Nephron (organoid): ENCODE measurements around the gene SLC8A1.
"Not testable (repeated sequence)": the region's sequence is repeated elsewhere in the genome, so short reads cannot be mapped to it uniquely, and the experiment has no call there.

Experiments
- H3K27ac Mint-ChIP-seq, 3 experiments: 2 replicates each; pipeline ENCODE4 v1.8.0; 2020; ENCODE audit warnings: mixed read lengths in 3 of 3, mild to moderate bottlenecking in 2 of 3, moderate library complexity in 1 of 3
- H3K27me3 Mint-ChIP-seq: 2 replicates; pipeline ENCODE4 v1.8.0; 2021; ENCODE audit warnings: low read depth, mild to moderate bottlenecking, moderate library complexity, mixed read lengths
- H3K36me3 Mint-ChIP-seq: 2 replicates; pipeline ENCODE4 v1.8.0; 2020; ENCODE audit warnings: low read depth, mixed read lengths
- H3K4me1 Mint-ChIP-seq: 2 replicates; pipeline ENCODE4 v1.8.0; 2020; ENCODE audit warnings: mixed read lengths
- H3K4me3 Mint-ChIP-seq, 3 experiments: 2 replicates each; pipeline ENCODE4 v1.8.0; 2020; ENCODE audit warnings: mild to moderate bottlenecking in 3 of 3, mixed read lengths in 3 of 3, moderate library complexity in 2 of 3
- H3K9me3 Mint-ChIP-seq: 2 replicates; pipeline ENCODE4 v1.8.0; 2020; ENCODE audit warnings: mixed read lengths
- TF ChIP-seq, protein P1 (sequence below), 3 experiments: fragments of 200-600 bp; sonication (generic); IDR thresholded peaks; one replicate each; pipeline ENCODE4 v1.5.0; 2021; ENCODE audit warnings: antibody characterized with exemption in 3 of 3; ENCODE audit not compliant: unreplicated experiment in 3 of 3

Gene SLC8A1

DNA sequence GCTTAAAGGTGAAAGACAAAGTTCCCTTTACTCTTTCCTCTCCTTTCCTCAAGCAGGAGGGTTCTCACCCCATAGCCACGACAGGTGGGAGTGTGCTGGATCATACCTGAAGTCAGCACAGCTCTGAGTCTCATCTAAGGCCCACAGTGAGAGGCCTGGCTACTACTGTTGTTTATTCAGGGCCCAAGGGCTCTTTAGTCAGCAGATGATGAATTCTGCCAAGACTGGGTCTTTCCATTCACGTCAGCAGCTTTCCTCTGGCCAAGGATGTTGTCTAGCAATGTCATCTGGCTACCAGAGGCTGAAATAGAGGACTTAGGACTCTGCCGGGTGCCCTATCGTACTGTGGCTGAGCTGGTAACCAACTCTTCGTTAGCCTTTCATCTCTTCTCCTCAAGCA lies 364.5 kb downstream of the SLC8A1 start:
- H3K9me3 Mint-ChIP-seq, result peaks cover 10% of the 10 kb centered on the region

DNA sequence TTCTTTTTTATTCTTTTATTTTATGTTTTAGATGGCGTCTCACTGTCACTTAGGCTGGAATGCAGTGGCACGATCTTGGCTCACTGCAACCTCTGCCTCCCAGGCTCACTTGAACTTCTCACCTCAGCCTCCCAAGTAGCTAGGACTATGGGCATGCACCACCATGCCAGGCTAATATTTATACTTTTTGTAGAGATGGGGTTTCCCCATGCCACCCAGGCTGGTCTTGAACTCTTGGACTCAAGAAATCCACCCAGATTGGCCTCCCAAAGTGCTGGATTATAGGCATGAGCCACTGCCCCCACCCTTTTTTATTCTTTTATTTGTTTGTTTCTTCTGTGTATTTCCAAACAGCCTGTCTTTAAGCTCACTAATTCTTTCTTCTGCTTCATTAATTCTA lies 366.1 kb downstream of the SLC8A1 start:
- Mint-ChIP-seq H3K36me3 (no peaks in the 10 kb centered on the region), H3K9me3 (peaks cover 20% of the 10 kb centered on the region), H3K4me3 (no peak overlapping the region), H3K27ac (no peak overlapping the region), H3K4me1 (no peaks in the 10 kb centered on the region), H3K27me3 (peaks cover 6% of the 10 kb centered on the region)
- TF ChIP-seq, protein P1, sequence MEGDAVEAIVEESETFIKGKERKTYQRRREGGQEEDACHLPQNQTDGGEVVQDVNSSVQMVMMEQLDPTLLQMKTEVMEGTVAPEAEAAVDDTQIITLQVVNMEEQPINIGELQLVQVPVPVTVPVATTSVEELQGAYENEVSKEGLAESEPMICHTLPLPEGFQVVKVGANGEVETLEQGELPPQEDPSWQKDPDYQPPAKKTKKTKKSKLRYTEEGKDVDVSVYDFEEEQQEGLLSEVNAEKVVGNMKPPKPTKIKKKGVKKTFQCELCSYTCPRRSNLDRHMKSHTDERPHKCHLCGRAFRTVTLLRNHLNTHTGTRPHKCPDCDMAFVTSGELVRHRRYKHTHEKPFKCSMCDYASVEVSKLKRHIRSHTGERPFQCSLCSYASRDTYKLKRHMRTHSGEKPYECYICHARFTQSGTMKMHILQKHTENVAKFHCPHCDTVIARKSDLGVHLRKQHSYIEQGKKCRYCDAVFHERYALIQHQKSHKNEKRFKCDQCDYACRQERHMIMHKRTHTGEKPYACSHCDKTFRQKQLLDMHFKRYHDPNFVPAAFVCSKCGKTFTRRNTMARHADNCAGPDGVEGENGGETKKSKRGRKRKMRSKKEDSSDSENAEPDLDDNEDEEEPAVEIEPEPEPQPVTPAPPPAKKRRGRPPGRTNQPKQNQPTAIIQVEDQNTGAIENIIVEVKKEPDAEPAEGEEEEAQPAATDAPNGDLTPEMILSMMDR (IDR thresholded peaks at IDR 0.05; ENCODE audit: unreplicated experiment in 3 of 3), result no peak

More for the DNA sequence above, 364.5 kb downstream of the SLC8A1 start:
- TF ChIP-seq, protein P1 (IDR thresholded peaks at IDR 0.05; ENCODE audit: unreplicated experiment in 3 of 3), result no peak
- no peaks in the 10 kb centered on the region for H3K4me1 Mint-ChIP-seq
- no peak overlapping the region for H3K27ac Mint-ChIP-seq
- no peak overlapping the region for H3K4me3 Mint-ChIP-seq
- H3K27me3 Mint-ChIP-seq, result no peaks in the 10 kb centered on the region
- no peaks in the 10 kb centered on the region for H3K36me3 Mint-ChIP-seq

DNA sequence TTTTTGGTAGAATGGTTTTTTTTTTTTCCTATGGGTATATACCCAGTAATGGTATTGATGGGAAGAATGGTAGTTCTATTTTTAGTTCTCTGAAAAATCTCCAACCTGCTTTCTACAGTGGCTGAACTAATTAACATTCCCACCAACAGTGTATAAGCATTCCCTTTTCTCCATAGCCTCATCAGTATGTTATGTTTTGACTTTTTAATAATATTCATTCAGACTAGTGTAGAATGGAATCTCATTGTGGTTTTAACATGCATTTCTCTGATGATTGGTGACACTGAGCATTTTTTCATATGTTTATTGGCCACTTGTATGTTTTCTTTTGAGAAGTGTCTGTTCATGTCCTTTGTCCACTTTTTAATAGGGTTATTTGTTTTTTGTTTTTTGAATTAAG lies 378.6 kb downstream of the SLC8A1 start:
- H3K4me3 Mint-ChIP-seq, H3K36me3 Mint-ChIP-seq, H3K4me1 Mint-ChIP-seq, H3K27me3 Mint-ChIP-seq, H3K27ac Mint-ChIP-seq: not testable (repeated sequence)
- H3K9me3 Mint-ChIP-seq, result peaks cover 30% of the 10 kb centered on the region

DNA sequence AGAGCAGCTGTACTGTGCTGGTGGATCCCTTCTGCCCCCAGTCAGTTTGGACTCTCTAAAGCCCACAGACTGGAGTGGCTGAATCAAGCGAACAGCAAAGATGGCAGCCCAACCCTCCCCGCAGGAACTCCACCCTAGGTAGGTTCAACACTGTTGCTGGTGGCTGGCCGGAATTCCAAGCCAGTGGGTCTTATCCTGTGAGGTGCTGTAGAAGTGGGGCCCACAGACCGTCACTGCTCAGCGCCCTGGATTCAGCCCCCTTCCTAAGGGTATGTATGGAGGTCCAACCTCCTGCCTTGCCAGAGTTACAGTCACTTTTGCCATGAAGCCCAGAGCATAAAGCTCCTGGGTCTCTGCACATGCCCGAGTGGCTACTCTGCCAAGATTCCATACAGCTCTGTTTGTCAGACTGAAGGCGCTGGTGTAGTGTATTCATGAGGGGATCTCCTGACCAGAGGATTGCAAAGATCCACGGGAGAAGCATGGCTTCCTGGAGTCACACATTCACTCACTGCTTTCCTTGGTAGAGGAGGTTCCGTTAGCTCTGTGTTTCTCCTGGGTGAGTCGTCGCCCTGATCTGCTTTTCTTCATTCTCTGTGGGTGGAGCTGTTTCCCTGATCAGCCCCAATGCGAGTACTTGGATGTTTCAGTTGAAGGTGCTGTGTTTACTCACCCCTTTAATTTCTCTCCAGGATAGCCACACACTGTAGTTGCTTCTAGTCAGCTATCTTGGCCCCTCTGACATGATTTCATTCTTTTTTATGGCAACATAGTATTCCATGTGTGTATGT lies 379.3 kb downstream of the SLC8A1 start:
- TF ChIP-seq, protein P1 (IDR thresholded peaks at IDR 0.05; ENCODE audit: unreplicated experiment in 3 of 3), result no peak
- Mint-ChIP-seq H3K27me3 (no peaks in the 10 kb centered on the region), H3K9me3 (peaks cover 32% of the 10 kb centered on the region), H3K36me3 (no peaks in the 10 kb centered on the region), H3K4me3 (no peak overlapping the region), H3K4me1 (no peaks in the 10 kb centered on the region), H3K27ac (no peak overlapping the region)

DNA sequence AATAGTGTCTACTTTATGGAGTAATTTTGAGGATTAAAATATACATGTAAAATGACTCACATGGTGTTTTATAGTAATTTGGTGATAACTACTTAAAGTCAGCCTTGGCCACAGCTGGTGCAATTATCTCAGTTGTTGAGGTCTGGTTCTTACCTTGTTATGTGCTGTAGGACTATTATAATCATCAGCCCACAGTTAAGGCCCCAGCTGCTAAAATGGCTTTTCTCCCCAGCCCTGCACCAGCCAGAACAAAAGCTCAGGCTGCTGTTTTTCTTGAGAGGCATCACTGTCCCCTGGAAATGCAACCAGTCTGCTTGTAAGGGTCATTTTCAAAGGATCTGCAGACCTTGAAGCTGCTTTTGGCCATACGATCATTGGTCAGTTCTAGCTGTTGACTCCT lies 389.5 kb downstream of the SLC8A1 start:
- Mint-ChIP-seq H3K27ac (no peak overlapping the region), H3K36me3 (no peaks in the 10 kb centered on the region), H3K27me3 (no peaks in the 10 kb centered on the region), H3K4me3 (no peak overlapping the region), H3K9me3 (peaks cover 23% of the 10 kb centered on the region), H3K4me1 (no peaks in the 10 kb centered on the region)
- TF ChIP-seq, protein P1 (IDR thresholded peaks at IDR 0.05; ENCODE audit: unreplicated experiment in 3 of 3), result no peak

DNA sequence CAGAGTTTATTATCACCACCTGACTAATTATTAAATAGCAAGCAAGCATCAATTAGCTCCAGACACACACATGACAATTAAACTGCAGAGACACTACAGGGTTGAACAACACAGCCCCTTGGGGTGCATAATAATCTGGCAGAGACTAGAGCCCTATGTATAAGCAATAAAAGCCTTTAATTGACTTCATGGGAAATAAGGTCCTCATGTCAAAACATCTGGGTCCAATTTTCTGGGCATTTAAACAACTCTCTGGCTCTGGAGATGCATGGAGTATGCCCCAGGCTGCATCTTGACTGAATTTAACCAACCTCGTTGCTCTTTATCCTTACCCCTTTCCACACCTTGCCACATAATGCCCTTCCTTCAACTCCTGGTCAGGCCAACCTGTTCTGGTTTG lies 402.1 kb downstream of the SLC8A1 start:
- TF ChIP-seq, protein P1 (IDR thresholded peaks at IDR 0.05; ENCODE audit: unreplicated experiment in 3 of 3), result no peak
- Mint-ChIP-seq H3K9me3 (no peaks in the 10 kb centered on the region), H3K4me1 (peaks cover 14% of the 10 kb centered on the region), H3K4me3 (no peak overlapping the region), H3K36me3 (no peaks in the 10 kb centered on the region), H3K27ac (no peak overlapping the region), H3K27me3 (no peaks in the 10 kb centered on the region)
